Measurements from ENCODE around the gene OSBP2. TPM values are rescaled to one million over a fixed set of nuclear protein-coding genes. Genes with fewer than 3 reads are reported as not detected.

The OSBP2 gene
- total RNA-seq, 3 donors from 2014 or later: 0.96 to 4.6 (median 4.4) TPM

DNA sequence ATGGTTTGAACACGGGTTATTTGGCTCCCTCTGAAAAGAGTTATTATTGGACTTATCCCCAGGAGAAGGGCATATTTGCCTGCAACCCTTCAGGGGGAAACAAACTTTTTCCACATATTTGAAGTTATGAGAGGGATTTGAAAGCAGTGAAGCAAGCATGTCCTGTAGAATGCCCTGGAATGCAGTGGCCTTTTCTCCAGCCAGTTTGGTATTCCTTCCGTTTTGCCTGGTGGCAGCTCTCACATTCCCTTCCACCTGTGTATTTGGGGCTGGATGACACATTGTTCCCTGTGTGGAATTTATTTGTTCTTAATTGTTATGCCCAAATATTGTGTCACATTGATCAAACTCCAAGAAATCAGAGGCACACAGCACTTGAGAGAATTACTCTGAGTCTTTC is 59.0 kb downstream of the OSBP2 start:
- peak in 1 of 2 donors; percentile 50 for DNase-seq (ENCODE audit: low spot score in 2 of 2)
- Histone ChIP-seq H3K4me1 (no peaks in the 10 kb centered on the region), H3K36me3 (no peaks in the 10 kb centered on the region), H3K9me3 (no peaks in the 10 kb centered on the region), H3K27ac (peak overlapping the region in 1 of 2 donors; percentile 63), H3K4me3 (no peak overlapping the region), H3K27me3 (peaks cover 0 to 2% of the 10 kb centered on the region in 2 donors)
- intact Hi-C loops (cut with DNase I; ENCODE audit: low total_unique reads): no loop called here
- TF ChIP-seq POLR2AphosphoS5 (IDR thresholded peaks at IDR 0.05): no peak
- no peak for TF ChIP-seq POLR2A (IDR thresholded peaks at IDR 0.05)
- no peak for TF ChIP-seq CTCF (IDR thresholded peaks at IDR 0.05)

DNA sequence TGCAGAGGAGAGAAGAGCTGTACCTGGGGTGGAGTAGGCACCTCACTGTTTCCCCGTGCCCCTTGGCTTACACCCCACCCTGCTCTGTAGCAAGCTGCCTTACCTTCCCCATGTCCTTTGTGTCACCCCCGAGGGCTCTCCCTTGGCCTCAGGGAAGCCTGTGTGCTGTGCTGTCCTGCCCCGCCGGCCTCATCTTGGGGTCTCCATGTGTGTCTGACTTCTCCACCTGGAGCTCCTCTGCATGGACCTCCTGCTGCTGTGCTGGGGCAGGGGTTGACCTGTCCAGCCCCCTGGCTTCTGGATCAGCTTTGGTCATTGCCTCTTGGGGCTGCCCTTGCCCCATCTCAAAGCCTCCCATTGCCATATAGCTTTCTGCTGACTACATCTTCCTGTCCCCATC is 59.8 kb downstream of the OSBP2 start:
- Histone ChIP-seq H3K4me1 (no peaks in the 10 kb centered on the region), H3K36me3 (no peaks in the 10 kb centered on the region), H3K27ac (peak overlapping the region; percentile 15 to 63), H3K4me3 (no peak overlapping the region), H3K27me3 (peaks cover 0 to 2% of the 10 kb centered on the region in 2 donors), H3K9me3 (no peaks in the 10 kb centered on the region)
- intact Hi-C loops (cut with DNase I; ENCODE audit: low total_unique reads): no loop called here
- no peak for DNase-seq (ENCODE audit: low spot score in 2 of 2)
- TF ChIP-seq POLR2AphosphoS5 (IDR thresholded peaks at IDR 0.05) (no peak), CTCF (IDR thresholded peaks at IDR 0.05) (no peak), POLR2A (IDR thresholded peaks at IDR 0.05) (no peak)

- no peaks in the 10 kb centered on the region for H3K4me1 ChIP-seq
- no peak overlapping the region for H3K4me3 ChIP-seq
- no peak overlapping the region for H3K27ac ChIP-seq
- no peaks in the 10 kb centered on the region for H3K9me3 ChIP-seq
- TF ChIP-seq POLR2A (IDR thresholded peaks at IDR 0.05): no peak
- TF ChIP-seq CTCF (IDR thresholded peaks at IDR 0.05): peak in 2 of 3 donors; percentile 40 to 44
- H3K27me3 ChIP-seq: peaks cover 0 to 2% of the 10 kb centered on the region in 2 donors
- no peaks in the 10 kb centered on the region for H3K36me3 ChIP-seq
- DNase-seq (ENCODE audit: low spot score in 2 of 2): peak in 1 of 2 donors; percentile 25
- intact Hi-C loops (cut with DNase I; ENCODE audit: low total_unique reads): no loop called here
These were observed 60.5 kb downstream of the OSBP2 start for GRCh38 chr22:30754971-30755758.

- H3K27me3 ChIP-seq: peaks cover 0 to 2% of the 10 kb centered on the region in 2 donors
- no peaks in the 10 kb centered on the region for H3K9me3 ChIP-seq
- no peak overlapping the region for H3K4me3 ChIP-seq
- intact Hi-C loops (cut with DNase I; ENCODE audit: low total_unique reads): no loop called here
- no peak for TF ChIP-seq POLR2A (IDR thresholded peaks at IDR 0.05)
- TF ChIP-seq POLR2AphosphoS5 (IDR thresholded peaks at IDR 0.05): no peak
- TF ChIP-seq CTCF (IDR thresholded peaks at IDR 0.05): no peak
- DNase-seq (ENCODE audit: low spot score in 2 of 2): no peak
- H3K27ac ChIP-seq: no peak overlapping the region
- no peaks in the 10 kb centered on the region for H3K36me3 ChIP-seq
- no peaks in the 10 kb centered on the region for H3K4me1 ChIP-seq
These were observed 61.1 kb downstream of the OSBP2 start for GRCh38 chr22:30755759-30756124.

GRCh38 chr22:30763815-30764673 is 69.4 kb downstream of the OSBP2 start:
- intact Hi-C loops (cut with DNase I; ENCODE audit: low total_unique reads): loop anchor here (10.0 kb wide), 1 partner anchor 131 kb away; no protein-coding TSS in a partner anchor

More at GRCh38 chr22:30763815-30764673, 69.4 kb downstream of the OSBP2 start:
- no peak overlapping the region for H3K27ac ChIP-seq
- no peaks in the 10 kb centered on the region for H3K36me3 ChIP-seq
- H3K4me3 ChIP-seq: no peak overlapping the region
- TF ChIP-seq CTCF (IDR thresholded peaks at IDR 0.05) (peak; percentile 14 to 61 (median 60)), POLR2A (IDR thresholded peaks at IDR 0.05) (no peak)
- peak in 1 of 2 donors; percentile 53 for DNase-seq (ENCODE audit: low spot score in 2 of 2)
- no peaks in the 10 kb centered on the region for H3K4me1 ChIP-seq
- H3K27me3 ChIP-seq: no peaks in the 10 kb centered on the region
- no peaks in the 10 kb centered on the region for H3K9me3 ChIP-seq

All from breast epithelium (tissue), 4 donors.